ENCODE data around the gene ZNF597.
A peak's percentile ranks its signal among the peaks of the same experiment; 100 is the strongest.

The ZNF597 gene

GRCh38 chr16:3465301-3465700, 22.0 kb upstream of the ZNF597 start:
- no peak overlapping the region for H3K27ac ChIP-seq (ENCODE audit: low read depth, low read length, severe bottlenecking)
- H3K4me3 ChIP-seq (ENCODE audit: extremely low read depth, insufficient read depth, low read length, poor library complexity, severe bottlenecking) = no peak overlapping the region
- peaks cover 48% of the 10 kb centered on the region for H3K36me3 ChIP-seq (ENCODE audit: control insufficient read depth, insufficient read depth, low read length)
- no peaks in the 10 kb centered on the region for H3K9me3 ChIP-seq (ENCODE audit: control insufficient read depth, low read length)
- WGBS, 2 experiments (ENCODE audit: insufficient coverage in 2 of 2) = 96% methylated on average over 9 to 11 of the region's 12 CpGs
- H3K4me1 ChIP-seq (ENCODE audit: control insufficient read depth, insufficient read depth, low read length, poor library complexity, severe bottlenecking) = peaks cover 22% of the 10 kb centered on the region

GRCh38 chr16:3461151-3461550, 17.8 kb upstream of the ZNF597 start:
- Histone ChIP-seq H3K4me1 (ENCODE audit: control insufficient read depth, insufficient read depth, low read length, poor library complexity, severe bottlenecking) (peaks cover 36% of the 10 kb centered on the region), H3K4me3 (ENCODE audit: extremely low read depth, insufficient read depth, low read length, poor library complexity, severe bottlenecking) (no peak overlapping the region), H3K9me3 (ENCODE audit: control insufficient read depth, low read length) (no peaks in the 10 kb centered on the region), H3K27ac (ENCODE audit: low read depth, low read length, severe bottlenecking) (no peak overlapping the region), H3K36me3 (ENCODE audit: control insufficient read depth, insufficient read depth, low read length) (peaks cover 25% of the 10 kb centered on the region)
- whole genome bisulfite sequencing, 2 experiments (ENCODE audit: insufficient coverage in 2 of 2) = 83 to 90% methylated on average over 4 of the region's 8 CpGs

- Histone ChIP-seq H3K4me3 (ENCODE audit: extremely low read depth, insufficient read depth, low read length, poor library complexity, severe bottlenecking) (no peak overlapping the region), H3K4me1 (ENCODE audit: control insufficient read depth, insufficient read depth, low read length, poor library complexity, severe bottlenecking) (peaks cover 36% of the 10 kb centered on the region), H3K36me3 (ENCODE audit: control insufficient read depth, insufficient read depth, low read length) (peaks cover 20% of the 10 kb centered on the region), H3K9me3 (ENCODE audit: control insufficient read depth, low read length) (no peaks in the 10 kb centered on the region), H3K27ac (ENCODE audit: low read depth, low read length, severe bottlenecking) (no peak overlapping the region)
- 93% methylated on average over 5 of the region's 8 CpGs for whole genome bisulfite sequencing, 2 experiments (ENCODE audit: insufficient coverage in 2 of 2)
Measured at GRCh38 chr16:3460585-3460984, 17.3 kb upstream of the ZNF597 start.

- Histone ChIP-seq H3K9me3 (ENCODE audit: control insufficient read depth, low read length) (no peaks in the 10 kb centered on the region), H3K27ac (ENCODE audit: low read depth, low read length, severe bottlenecking) (peak overlapping the region; percentile 90), H3K4me3 (ENCODE audit: extremely low read depth, insufficient read depth, low read length, poor library complexity, severe bottlenecking) (no peak overlapping the region), H3K36me3 (ENCODE audit: control insufficient read depth, insufficient read depth, low read length) (peaks cover 15% of the 10 kb centered on the region), H3K4me1 (ENCODE audit: control insufficient read depth, insufficient read depth, low read length, poor library complexity, severe bottlenecking) (peaks cover 36% of the 10 kb centered on the region)
- 96% methylated on average over 4 of the region's 7 CpGs; no CpG with 5 or more reads in 1 of the 2 experiments for WGBS, 2 experiments (ENCODE audit: insufficient coverage in 2 of 2)
Measured at GRCh38 chr16:3460121-3460520, 16.8 kb upstream of the ZNF597 start.

GRCh38 chr16:3459401-3460090, 16.2 kb upstream of the ZNF597 start:
- Histone ChIP-seq H3K9me3 (ENCODE audit: control insufficient read depth, low read length) (no peaks in the 10 kb centered on the region), H3K4me1 (ENCODE audit: control insufficient read depth, insufficient read depth, low read length, poor library complexity, severe bottlenecking) (peaks cover 34% of the 10 kb centered on the region), H3K27ac (ENCODE audit: low read depth, low read length, severe bottlenecking) (peak overlapping the region; percentile 90), H3K4me3 (ENCODE audit: extremely low read depth, insufficient read depth, low read length, poor library complexity, severe bottlenecking) (peak overlapping the region; percentile 76), H3K36me3 (ENCODE audit: control insufficient read depth, insufficient read depth, low read length) (peaks cover 12% of the 10 kb centered on the region)
- 62 to 77% methylated on average over 5 to 6 of the region's 9 CpGs for WGBS, 2 experiments (ENCODE audit: insufficient coverage in 2 of 2)

GRCh38 chr16:3458852-3459361, 15.6 kb upstream of the ZNF597 start:
- Histone ChIP-seq H3K9me3 (ENCODE audit: control insufficient read depth, low read length) (no peaks in the 10 kb centered on the region), H3K4me3 (ENCODE audit: extremely low read depth, insufficient read depth, low read length, poor library complexity, severe bottlenecking) (peak overlapping the region; percentile 76), H3K27ac (ENCODE audit: low read depth, low read length, severe bottlenecking) (peak overlapping the region; percentile 90), H3K4me1 (ENCODE audit: control insufficient read depth, insufficient read depth, low read length, poor library complexity, severe bottlenecking) (peaks cover 32% of the 10 kb centered on the region), H3K36me3 (ENCODE audit: control insufficient read depth, insufficient read depth, low read length) (peaks cover 9% of the 10 kb centered on the region)
- 34 to 35% methylated on average over 8 to 10 of the region's 10 CpGs for WGBS, 2 experiments (ENCODE audit: insufficient coverage in 2 of 2)

GRCh38 chr16:3458278-3458851, 15.1 kb upstream of the ZNF597 start:
- H3K36me3 ChIP-seq (ENCODE audit: control insufficient read depth, insufficient read depth, low read length) = peaks cover 6% of the 10 kb centered on the region
- H3K4me3 ChIP-seq (ENCODE audit: extremely low read depth, insufficient read depth, low read length, poor library complexity, severe bottlenecking) = peak overlapping the region; percentile 76
- H3K27ac ChIP-seq (ENCODE audit: low read depth, low read length, severe bottlenecking) = peak overlapping the region; percentile 90
- H3K4me1 ChIP-seq (ENCODE audit: control insufficient read depth, insufficient read depth, low read length, poor library complexity, severe bottlenecking) = peaks cover 32% of the 10 kb centered on the region
- H3K9me3 ChIP-seq (ENCODE audit: control insufficient read depth, low read length) = no peaks in the 10 kb centered on the region
- 1% methylated on average over 41 to 43 of the region's 47 CpGs for WGBS, 2 experiments (ENCODE audit: insufficient coverage in 2 of 2)

- Histone ChIP-seq H3K4me1 (ENCODE audit: control insufficient read depth, insufficient read depth, low read length, poor library complexity, severe bottlenecking) (peaks cover 32% of the 10 kb centered on the region), H3K4me3 (ENCODE audit: extremely low read depth, insufficient read depth, low read length, poor library complexity, severe bottlenecking) (peak overlapping the region; percentile 76), H3K36me3 (ENCODE audit: control insufficient read depth, insufficient read depth, low read length) (peaks cover 3% of the 10 kb centered on the region), H3K9me3 (ENCODE audit: control insufficient read depth, low read length) (no peaks in the 10 kb centered on the region), H3K27ac (ENCODE audit: low read depth, low read length, severe bottlenecking) (peak overlapping the region; percentile 90)
- WGBS, 2 experiments (ENCODE audit: insufficient coverage in 2 of 2) = 4% methylated on average over 57 to 58 of the region's 83 CpGs
Measured at GRCh38 chr16:3457434-3458252, 14.3 kb upstream of the ZNF597 start.

GRCh38 chr16:3454631-3455147, 11.4 kb upstream of the ZNF597 start:
- Histone ChIP-seq H3K27ac (ENCODE audit: low read depth, low read length, severe bottlenecking) (no peak overlapping the region), H3K36me3 (ENCODE audit: control insufficient read depth, insufficient read depth, low read length) (peaks cover 1% of the 10 kb centered on the region), H3K9me3 (ENCODE audit: control insufficient read depth, low read length) (no peaks in the 10 kb centered on the region), H3K4me3 (ENCODE audit: extremely low read depth, insufficient read depth, low read length, poor library complexity, severe bottlenecking) (no peak overlapping the region), H3K4me1 (ENCODE audit: control insufficient read depth, insufficient read depth, low read length, poor library complexity, severe bottlenecking) (peaks cover 16% of the 10 kb centered on the region)
- WGBS, 2 experiments (ENCODE audit: insufficient coverage in 2 of 2) = 95 to 100% methylated on average over 2 to 6 of the region's 10 CpGs

- Histone ChIP-seq H3K36me3 (ENCODE audit: control insufficient read depth, insufficient read depth, low read length) (peaks cover 7% of the 10 kb centered on the region), H3K4me3 (ENCODE audit: extremely low read depth, insufficient read depth, low read length, poor library complexity, severe bottlenecking) (no peak overlapping the region), H3K27ac (ENCODE audit: low read depth, low read length, severe bottlenecking) (no peak overlapping the region), H3K4me1 (ENCODE audit: control insufficient read depth, insufficient read depth, low read length, poor library complexity, severe bottlenecking) (peaks cover 10% of the 10 kb centered on the region), H3K9me3 (ENCODE audit: control insufficient read depth, low read length) (no peaks in the 10 kb centered on the region)
- WGBS, 2 experiments (ENCODE audit: insufficient coverage in 2 of 2) = 79 to 84% methylated on average over 3 to 5 of the region's 5 CpGs
Measured at GRCh38 chr16:3454093-3454492, 10.8 kb upstream of the ZNF597 start.

Measured in mesodermal cell (in vitro differentiated cells).